ENCODE measurements around the gene PNPLA7.

- TF ChIP-seq CTCF (IDR thresholded peaks at IDR 0.05 in 8 of 11, conservative IDR thresholded peaks at IDR 0.05 in 3 of 11) (no peak), POLR2A (IDR thresholded peaks at IDR 0.05) (no peak)
These were observed 53.4 kb downstream of the PNPLA7 start for GRCh38 chr9:137496601-137497375.

Measured in spleen (tissue), 7 donors.